H1 (cell line): ENCODE results near the gene ZNF483. TPM values are rescaled to one million over a fixed set of nuclear protein-coding genes. Genes with fewer than 3 reads are reported as not detected.

Experiments used
- CTCF ChIA-PET: fragments of 300-600 bp; sonication (Branson Sonifier 250); formaldehyde crosslinking; loops from one replicate; lab custom pipeline; 2021; ENCODE audit not compliant: partially characterized antibody; lab: Charles Lee
- POLR2A ChIA-PET: fragments of 300-600 bp; sonication (Branson Sonifier 250); formaldehyde crosslinking; loops from one replicate; lab custom pipeline; 2021; ENCODE audit warnings: inconsistent platforms; ENCODE audit not compliant: partially characterized antibody; lab: Charles Lee
- DNase-seq, 2 experiments: peaks; one replicate each; pipeline versions ENCODE4 v3.0.0 to v3.0.0-alpha.2; 2010 to 2022; ENCODE audit warnings: low spot score in 2 of 2, low read depth in 1 of 2, mixed read lengths in 1 of 2
- FAIRE-seq: peaks from 2 replicates; lab custom pipeline; 2011; peaks lifted over from hg19 to GRCh38; lab: Jason Lieb, UNC
- H2AFZ ChIP-seq: 2 replicates; pipeline ENCODE4 v1.8.1; 2012; ENCODE audit warnings: low read length, inconsistent platforms
- H2AK5ac ChIP-seq: 2 replicates; pipeline ENCODE4 v1.6.1; 2013; ENCODE audit warnings: low read depth, low read length
- H2BK120ac ChIP-seq: replicated peaks from 2 replicates; pipeline ENCODE3; 2013; ENCODE audit warnings: low read depth, low read length, inconsistent platforms
- H2BK12ac ChIP-seq: 2 replicates; pipeline ENCODE4 v1.6.1; 2013; ENCODE audit warnings: low read depth, low read length
- H2BK15ac ChIP-seq: 2 replicates; pipeline ENCODE4 v1.6.1; 2013; ENCODE audit warnings: low read length
- H2BK20ac ChIP-seq: 2 replicates; pipeline ENCODE4 v1.6.1; 2013; ENCODE audit warnings: low read length
- H2BK5ac ChIP-seq: 2 replicates; pipeline ENCODE4 v1.6.1; 2013; ENCODE audit warnings: low read depth, low read length
- H3K14ac ChIP-seq: 2 replicates; pipeline ENCODE4 v1.6.1; 2013; ENCODE audit warnings: inconsistent platforms; ENCODE audit not compliant: insufficient read length
- H3K18ac ChIP-seq: 2 replicates; pipeline ENCODE4 v1.6.1; 2013; ENCODE audit warnings: low read length; ENCODE audit errors: extremely low read depth
- H3K23ac ChIP-seq: 2 replicates; pipeline ENCODE4 v1.6.1; 2013; ENCODE audit warnings: inconsistent platforms; ENCODE audit not compliant: insufficient read length
- H3K23me2 ChIP-seq: 2 replicates; pipeline ENCODE4 v1.6.1; 2013; ENCODE audit warnings: low read depth, low read length
- H3K27ac ChIP-seq: 2 replicates; pipeline ENCODE4 v1.6.1; 2011; ENCODE audit warnings: low read depth, low read length, inconsistent platforms
- H3K27me3 ChIP-seq, 4 experiments: replicated peaks in 1 of 4; 1 replicate in 1 of 4; 2 replicates in 3 of 4; pipeline versions ENCODE4 v1.6.1 to v1.8.1; 2011 to 2013; ENCODE audit warnings: low read length in 3 of 4, mild to moderate bottlenecking in 3 of 4, inconsistent platforms in 2 of 4, mixed read lengths in 2 of 4, moderate library complexity in 1 of 4; ENCODE audit not compliant: control insufficient read depth in 3 of 4, insufficient read depth in 3 of 4; ENCODE audit errors: extremely low read depth in 1 of 4
- H3K36me3 ChIP-seq, 4 experiments: 2 replicates each; pipeline versions ENCODE4 v1.6.1 to v1.8.1; 2011 to 2013; ENCODE audit warnings: mild to moderate bottlenecking in 4 of 4, low read length in 3 of 4, moderate library complexity in 2 of 4, control low read depth in 1 of 4, inconsistent platforms in 1 of 4; ENCODE audit not compliant: insufficient read depth in 4 of 4, control insufficient read depth in 2 of 4
- H3K4ac ChIP-seq: replicated peaks from 2 replicates; pipeline ENCODE3; 2013; ENCODE audit warnings: low read length, low read depth, mixed read lengths, inconsistent platforms; ENCODE audit not compliant: insufficient read length
- H3K4me1 ChIP-seq, 4 experiments: replicated peaks in 1 of 4; 1 replicate in 1 of 4; 2 replicates in 3 of 4; pipeline versions ENCODE4 v1.6.1 to v1.8.1; 2011 to 2013; ENCODE audit warnings: low read length in 3 of 4, inconsistent platforms in 2 of 4, mixed read lengths in 1 of 4; ENCODE audit not compliant: insufficient read depth in 4 of 4, control insufficient read depth in 3 of 4
- H3K4me2 ChIP-seq, 2 experiments: 2 replicates each; pipeline versions ENCODE4 v1.6.1 to v1.8.1; 2011 to 2013; ENCODE audit warnings: low read depth in 2 of 2, low read length in 2 of 2, control low read depth in 1 of 2, inconsistent platforms in 1 of 2, mild to moderate bottlenecking in 1 of 2; ENCODE audit not compliant: insufficient read depth in 1 of 2
- H3K4me3 ChIP-seq, 4 experiments: fragments of 200-600, 300-600 bp in 1 of 4; sonication (generic), shearing (Covaris generic), sonication (Bioruptor Twin) in 1 of 4; 2 replicates each; pipeline versions ENCODE4 v1.5.1 to v1.8.1; 2011 to 2016; ENCODE audit warnings: low read length in 4 of 4, low read depth in 3 of 4, control low read depth in 2 of 4, inconsistent platforms in 2 of 4, mild to moderate bottlenecking in 2 of 4, mixed read lengths in 1 of 4, moderate library complexity in 1 of 4; ENCODE audit not compliant: insufficient read depth in 2 of 4; ENCODE audit errors: extremely low read depth in 1 of 4
- H3K56ac ChIP-seq: replicated peaks from 2 replicates; pipeline ENCODE3; 2013; ENCODE audit warnings: low read depth, mild to moderate bottlenecking, mixed read lengths, low read length, inconsistent platforms; ENCODE audit not compliant: insufficient read length
- H3K79me1 ChIP-seq: 2 replicates; pipeline ENCODE4 v1.6.1; 2013; ENCODE audit warnings: low read depth, low read length, control low read depth
- H3K79me2 ChIP-seq, 2 experiments: 2 replicates each; pipeline versions ENCODE4 v1.6.1 to v1.8.1; 2012 to 2013; ENCODE audit warnings: low read length in 2 of 2, mild to moderate bottlenecking in 2 of 2, inconsistent platforms in 1 of 2; ENCODE audit not compliant: insufficient read depth in 2 of 2, control insufficient read depth in 1 of 2
- H3K9ac ChIP-seq, 4 experiments: replicated peaks in 1 of 4; 1 replicate in 1 of 4; 2 replicates in 3 of 4; pipeline versions ENCODE4 v1.6.1 to v1.8.1; 2011 to 2013; ENCODE audit warnings: low read depth in 3 of 4, low read length in 3 of 4, control low read depth in 2 of 4, mild to moderate bottlenecking in 2 of 4, moderate library complexity in 2 of 4, inconsistent platforms in 1 of 4; ENCODE audit errors: extremely low read depth in 1 of 4
- H3K9me3 ChIP-seq, 2 experiments: 2 replicates each; pipeline versions ENCODE4 v1.6.1 to v1.8.1; 2012 to 2013; ENCODE audit warnings: mild to moderate bottlenecking in 2 of 2, moderate library complexity in 2 of 2, control low read depth in 1 of 2, inconsistent platforms in 1 of 2, low read depth in 1 of 2, low read length in 1 of 2, mixed read lengths in 1 of 2; ENCODE audit not compliant: insufficient read depth in 2 of 2
- H4K20me1 ChIP-seq, 2 experiments: replicated peaks in 1 of 2; 2 replicates each; pipeline versions ENCODE3 to v1.8.1; 2011 to 2013; ENCODE audit warnings: inconsistent platforms in 2 of 2, low read length in 2 of 2, mild to moderate bottlenecking in 1 of 2; ENCODE audit not compliant: insufficient read depth in 2 of 2, control insufficient read depth in 1 of 2
- H4K5ac ChIP-seq: 2 replicates; pipeline ENCODE4 v1.6.1; 2013; ENCODE audit warnings: low read length, low read depth, mixed read lengths, inconsistent platforms; ENCODE audit not compliant: insufficient read length
- H4K8ac ChIP-seq: 2 replicates; pipeline ENCODE4 v1.8.0; 2013; ENCODE audit warnings: mild to moderate bottlenecking, moderate library complexity, low read length, inconsistent platforms; ENCODE audit not compliant: insufficient read depth; ENCODE audit errors: extremely low read depth
- H4K91ac ChIP-seq: replicated peaks from 2 replicates; pipeline ENCODE3; 2013; ENCODE audit warnings: low read length, mixed read lengths, inconsistent platforms; ENCODE audit not compliant: insufficient read length
- E2F6 ChIP-seq: IDR thresholded peaks from 2 replicates; pipeline ENCODE4 v1.6.1; 2012; ENCODE audit warnings: inconsistent platforms
- POLR2A ChIP-seq, 2 experiments: IDR thresholded peaks; 1 replicate in 1 of 2; 2 replicates in 1 of 2; pipeline ENCODE4 v1.6.1; 2011; ENCODE audit warnings: low read depth in 2 of 2, low read length in 2 of 2, mild to moderate bottlenecking in 2 of 2; ENCODE audit errors: control extremely low read depth in 1 of 2
- POLR2AphosphoS5 ChIP-seq: IDR thresholded peaks from 2 replicates; pipeline ENCODE4 v1.6.1; 2011; ENCODE audit warnings: low read depth, low read length
- SP1 ChIP-seq: IDR thresholded peaks from 2 replicates; pipeline ENCODE4 v1.6.1; 2011; ENCODE audit warnings: low read depth, low read length
- TCF12 ChIP-seq: IDR thresholded peaks from 2 replicates; pipeline ENCODE4 v1.6.1; 2011; ENCODE audit warnings: low read depth, mild to moderate bottlenecking, low read length
- ZNF274 ChIP-seq: IDR thresholded peaks from 2 replicates; pipeline ENCODE4 v1.7.0; 2012; ENCODE audit warnings: low read length, borderline replicate concordance; ENCODE audit errors: extremely low read depth
- WGBS, 2 experiments: shearing (Covaris generic) in 1 of 2; methylation state at CpG; one replicate each; pipeline versions ENCODE4 v1.1.6 to v1.1.7; 2013 to 2015; ENCODE audit warnings: low lambda C conversion rate in 2 of 2, mixed read lengths in 2 of 2, inconsistent platforms in 1 of 2, low coverage in 1 of 2, missing lambda C conversion rate in 1 of 2; ENCODE audit not compliant: insufficient replicate concordance in 2 of 2, insufficient coverage in 1 of 2, insufficient read length in 1 of 2; ENCODE audit errors: extremely low coverage in 1 of 2, missing lambda C conversion rate in 1 of 2; 5-methylcytosine and 5-hydroxymethylcytosine counted together
- polyA plus RNA-seq, 7 experiments: library from polyadenylated mRNA; depleted of rRNA in 3 of 7; stranded (reverse) in 5 of 7; unstranded in 2 of 7; fragments of >200 nt in 5 of 7; fragments of 200-250 nt in 2 of 7; gene quantifications; 1 replicate in 5 of 7; 2 replicates in 1 of 7; 4 replicates in 1 of 7; pipeline versions ENCODE4 v1.2.1 to v1.2.3, GENCODE V29; 2011 to 2013; ENCODE audit warnings: missing spikeins in 2 of 7, mixed read lengths in 2 of 7
- total RNA-seq: library from RNA; stranded (reverse); fragmentation: NEBNext Ultra II Directional; extraction: Animal tissue kit (Norgen Biotek cat#: 25700); gene quantifications from 2 replicates; pipeline ENCODE4 v1.2.1, GENCODE V29; 2021

The ZNF483 gene
- total and polyA plus RNA-seq, 2 of the 8 experiments (the other 6 are each of a cell fraction or from before 2014, with no cell fraction given): 4.8 to 83.8 TPM

- H2BK120ac ChIP-seq: no peak overlapping the region
- no peak overlapping the region for H2BK15ac ChIP-seq
- H2AK5ac ChIP-seq: no peak overlapping the region
- 0 out of 2 replicates have a peak, but pooled peaks cover 6% of the 10 kb centered on the region for H3K79me1 ChIP-seq
- H2BK5ac ChIP-seq: no peak overlapping the region; the same call in 1 of the 2 replicates
- peaks cover 18 to 27% of the 10 kb centered on the region in 2 experiments for H3K9me3 ChIP-seq
- no peak overlapping the region for H4K8ac ChIP-seq
- no peak overlapping the region for H4K5ac ChIP-seq
- WGBS, 2 experiments: 92% methylated on average over 5 of the region's 5 CpGs; no CpG with 5 or more reads in 1 of the 2 experiments
- H3K36me3 ChIP-seq: peaks cover 8 to 75% (median 52%) of the 10 kb centered on the region in 4 experiments
- no peaks in the 10 kb centered on the region; the same call in 1 of the 2 replicates for H3K23me2 ChIP-seq
- H3K18ac ChIP-seq: 0 out of 2 replicates have a peak overlapping the region, but pooled peaks have one; percentile 11
- no peak overlapping the region for H2BK12ac ChIP-seq
- H3K4ac ChIP-seq: no peak overlapping the region
- H3K4me3 ChIP-seq: no peak overlapping the region
- no peak overlapping the region for H3K9ac ChIP-seq
- no peak overlapping the region for H3K56ac ChIP-seq
- H3K4me2 ChIP-seq: no peak overlapping the region
- peaks cover 0 to 34% of the 10 kb centered on the region in 2 experiments; a peak in 3 of 4 replicates for H3K79me2 ChIP-seq
- H3K27me3 ChIP-seq: no peaks in the 10 kb centered on the region
- H3K14ac ChIP-seq: no peak overlapping the region
- TF ChIP-seq POLR2AphosphoS5: no peak
- no peak for TF ChIP-seq POLR2A (IDR thresholded peaks at IDR 0.05; ENCODE audit: control extremely low read depth in 1 of 2, low read depth in 2 of 2, low read length in 2 of 2)
- TF ChIP-seq SP1: no peak
- no peak for TF ChIP-seq TCF12
- no peak for TF ChIP-seq E2F6
- no peak for TF ChIP-seq ZNF274
- DNase-seq: no peak
- CTCF ChIA-PET: interaction anchor here (0.6 to 1.3 kb wide), 5 partner anchors 9 to 274 kb away, joined by 3 to 4 read pairs (median 3); partner anchors contain the start of gene ZNF483
- H2AFZ ChIP-seq: no peak overlapping the region
- no peak overlapping the region for H2BK20ac ChIP-seq
- no peak for FAIRE-seq
- peaks cover 3 to 7% (median 5%) of the 10 kb centered on the region in 4 experiments; a peak in 5 of 7 replicates for H3K4me1 ChIP-seq
- no peaks in the 10 kb centered on the region for H4K20me1 ChIP-seq
- POLR2A ChIA-PET: interaction anchor here (0.6 to 6.3 kb wide), 7 partner anchors 9 to 95 kb away, joined by 3 to 53 read pairs (median 3); no protein-coding TSS in a partner anchor
- no peak overlapping the region for H4K91ac ChIP-seq
- H3K23ac ChIP-seq: no peak overlapping the region
- H3K27ac ChIP-seq: no peak overlapping the region
Measured at GRCh38 chr9:111533099-111533790, 8.3 kb downstream of the ZNF483 start.
